Lung (tissue), 12 donors: ENCODE results near the gene RMND5A. TPM values are rescaled to one million over a fixed set of nuclear protein-coding genes. Genes with fewer than 3 reads are reported as not detected.

ENCODE experiments used
- ATAC-seq: fragments of 200-7000 bp; cut with Tn5 transposase; one replicate; pipeline ENCODE4 v1.9.1; 2020; ENCODE audit warnings: moderate number of reproducible peaks; ENCODE audit not compliant: insufficient read depth, low FRiP score
- DNase-seq, 3 donors: peaks; one replicate each; pipeline ENCODE4 v3.0.0-alpha.2; 2013 to 2017
- H3K27ac ChIP-seq, 2 donors: one replicate each; pipeline ENCODE4 v1.5.1; 2013; ENCODE audit warnings: mild to moderate bottlenecking in 2 of 2, moderate library complexity in 2 of 2, control low read depth in 1 of 2, inconsistent platforms in 1 of 2, low read depth in 1 of 2, low read length in 1 of 2
- H3K27me3 ChIP-seq, 3 donors: one replicate each; pipeline ENCODE4 v1.5.1; 2013; ENCODE audit warnings: low read length in 2 of 3; ENCODE audit not compliant: control insufficient read depth in 3 of 3, insufficient read depth in 3 of 3
- H3K36me3 ChIP-seq, 4 donors: one replicate each; pipeline ENCODE4 v1.5.1; 2013; ENCODE audit warnings: low read length in 4 of 4, mild to moderate bottlenecking in 1 of 4, moderate library complexity in 1 of 4; ENCODE audit not compliant: control insufficient read depth in 4 of 4, insufficient read depth in 4 of 4
- H3K4me1 ChIP-seq, 5 donors: one replicate each; pipeline ENCODE4 v1.5.1; 2013; ENCODE audit warnings: low read length in 5 of 5, mild to moderate bottlenecking in 2 of 5, moderate library complexity in 1 of 5; ENCODE audit not compliant: control insufficient read depth in 5 of 5, insufficient read depth in 5 of 5
- H3K4me3 ChIP-seq: one replicate; pipeline ENCODE4 v1.5.1; 2013; ENCODE audit warnings: mild to moderate bottlenecking, control low read depth, moderate library complexity
- H3K9ac ChIP-seq, 2 donors: one replicate each; pipeline ENCODE4 v1.5.1; 2013; ENCODE audit warnings: low read length in 2 of 2, control low read depth in 1 of 2; ENCODE audit not compliant: insufficient read depth in 1 of 2
- H3K9me3 ChIP-seq, 4 donors: one replicate each; pipeline ENCODE4 v1.5.1; 2013; ENCODE audit warnings: low read length in 3 of 4, mild to moderate bottlenecking in 1 of 4, moderate library complexity in 1 of 4; ENCODE audit not compliant: control insufficient read depth in 4 of 4, insufficient read depth in 3 of 4
- CTCF ChIP-seq: IDR thresholded peaks from 2 replicates; pipeline ENCODE4 v1.5.1; 2012; ENCODE audit warnings: mild to moderate bottlenecking; ENCODE audit errors: control extremely low read depth, extremely low read depth
- WGBS, 2 donors: extraction: QIAGEN DNeasy Blood & Tissue Kit; methylation state at CpG; one replicate each; pipeline ENCODE4 v1.1.7; 2013; 5-methylcytosine and 5-hydroxymethylcytosine counted together
- polyA plus RNA-seq, 2 donors: library from polyadenylated mRNA; stranded (reverse); fragments of 200-250 nt; gene quantifications; one replicate each; pipeline ENCODE4 v1.2.1, GENCODE V29; 2013
- total RNA-seq, 2 donors: library from RNA; depleted of rRNA in 1 of 2; stranded (reverse); fragments of >200 nt in 1 of 2; gene quantifications; one replicate each; pipeline ENCODE4 v1.2.1, GENCODE V29; 2014 to 2021
- donor health status: control.
- donor health status: control.
- donor health status: Bipolar disorder and iron deficiency.
- donor health status: healthy.
- donor health status: DM: yes; HTN: yes; CAD: no.

Gene RMND5A
- total and polyA plus RNA-seq, 4 donors, result 8.9 to 73.1 (median 16.6) TPM

GRCh38 chr2:86764661-86765309, 44.7 kb downstream of the RMND5A start:
- WGBS, 2 donors, result 81 to 83% methylated on average over 4 of the region's 4 CpGs
- Histone ChIP-seq H3K27ac (no peak overlapping the region), H3K4me1 (peaks cover 0 to 10% (median 7%) of the 10 kb centered on the region in 5 donors), H3K9me3 (no peaks in the 10 kb centered on the region), H3K27me3 (no peaks in the 10 kb centered on the region), H3K9ac (no peak overlapping the region), H3K36me3 (peaks cover 2 to 12% (median 7%) of the 10 kb centered on the region in 4 donors), H3K4me3 (no peak overlapping the region)
- TF ChIP-seq CTCF, result peak; percentile 31
- ATAC-seq (no peak), DNase-seq (peak in 2 of 3 donors; percentile 64 to 68)

- TF ChIP-seq CTCF, result no peak
- H3K4me3 ChIP-seq, result no peak overlapping the region
- H3K36me3 ChIP-seq, result peaks cover 2 to 17% (median 8%) of the 10 kb centered on the region in 4 donors
- no peaks in the 10 kb centered on the region for H3K27me3 ChIP-seq
- no peak for ATAC-seq
- H3K9ac ChIP-seq, result no peak overlapping the region
- H3K9me3 ChIP-seq, result no peaks in the 10 kb centered on the region
- 76 to 87% methylated on average over 1 of the region's 1 CpG for WGBS, 2 donors
- peaks cover 0 to 10% (median 7%) of the 10 kb centered on the region in 5 donors for H3K4me1 ChIP-seq
- H3K27ac ChIP-seq, result no peak overlapping the region
- no peak for DNase-seq
Measured at GRCh38 chr2:86765310-86765695, 45.2 kb downstream of the RMND5A start.

GRCh38 chr2:86768189-86768949, 48.3 kb downstream of the RMND5A start:
- Histone ChIP-seq H3K27me3 (no peaks in the 10 kb centered on the region), H3K27ac (no peak overlapping the region), H3K4me1 (peaks cover 0 to 10% (median 5%) of the 10 kb centered on the region in 5 donors), H3K9ac (peak overlapping the region in 1 of 2 donors; percentile 23), H3K9me3 (no peaks in the 10 kb centered on the region), H3K36me3 (peaks cover 7 to 32% (median 19%) of the 10 kb centered on the region in 4 donors), H3K4me3 (no peak overlapping the region)
- 81 to 82% methylated on average over 5 of the region's 5 CpGs for WGBS, 2 donors
- ATAC-seq (no peak), DNase-seq (peak in 2 of 3 donors; percentile 43 to 55)
- TF ChIP-seq CTCF, result no peak
